Fibroblast of skin of left quadriceps (primary cell): Measurements from ENCODE around the gene PSMB4.
"Not testable (repeated sequence)": the region's sequence is repeated elsewhere in the genome, so short reads cannot be mapped to it uniquely, and the experiment has no call there.

Experiments used
- DNase-seq, 2 experiments: peaks; one replicate each; pipeline ENCODE4 v3.0.0-alpha.2; 2013; ENCODE audit warnings: low read depth in 2 of 2

Gene PSMB4

GRCh38 chr1:151390221-151391078 is 8.9 kb upstream of the PSMB4 start:
- not testable (repeated sequence) for DNase-seq

DNA sequence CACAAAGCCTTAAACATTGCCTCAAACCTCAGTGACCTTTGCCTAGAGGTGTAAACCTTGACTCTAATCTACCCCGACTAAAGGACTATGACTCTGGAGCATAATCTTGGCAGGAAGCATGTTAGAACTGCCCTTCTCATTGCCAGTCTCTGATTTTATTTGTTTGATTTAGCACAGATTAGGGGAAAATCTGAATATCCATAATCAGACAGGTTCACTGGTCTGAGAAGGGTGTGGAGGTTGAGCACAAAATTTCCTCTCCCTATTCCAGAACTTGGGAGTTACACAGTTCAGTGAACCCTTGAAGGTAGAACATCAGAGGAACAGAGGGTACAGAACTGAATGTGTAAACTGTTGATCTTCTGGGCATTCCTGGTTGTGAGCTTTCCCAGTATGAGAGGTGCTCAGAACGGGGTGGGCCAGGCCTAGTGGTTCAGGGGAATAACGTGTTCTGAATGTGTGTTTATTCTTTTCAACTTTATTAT is 8.3 kb upstream of the PSMB4 start:
- DNase-seq, result no peak

GRCh38 chr1:151393583-151393982 is 5.8 kb upstream of the PSMB4 start:
- DNase-seq, result no peak

DNA sequence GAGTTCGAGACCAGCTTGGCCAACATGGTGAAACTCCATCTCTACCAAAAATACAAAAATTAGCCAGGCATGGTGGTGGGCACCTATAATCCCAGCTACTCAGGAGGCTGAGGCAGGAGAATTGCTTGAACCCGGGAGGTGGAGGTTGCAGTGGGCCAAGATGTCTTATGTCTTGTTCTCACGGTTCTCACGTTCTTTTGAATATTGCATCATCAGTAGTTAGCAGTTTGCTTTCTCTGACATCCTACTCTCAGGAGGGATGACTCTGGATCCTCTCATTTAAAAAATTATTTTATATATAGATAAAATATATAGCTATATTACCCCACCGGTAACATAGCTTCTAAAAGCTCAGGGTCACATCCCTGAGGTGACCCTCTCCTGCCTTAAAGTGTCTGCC is 3.1 kb upstream of the PSMB4 start:
- DNase-seq, result not testable (repeated sequence)

DNA sequence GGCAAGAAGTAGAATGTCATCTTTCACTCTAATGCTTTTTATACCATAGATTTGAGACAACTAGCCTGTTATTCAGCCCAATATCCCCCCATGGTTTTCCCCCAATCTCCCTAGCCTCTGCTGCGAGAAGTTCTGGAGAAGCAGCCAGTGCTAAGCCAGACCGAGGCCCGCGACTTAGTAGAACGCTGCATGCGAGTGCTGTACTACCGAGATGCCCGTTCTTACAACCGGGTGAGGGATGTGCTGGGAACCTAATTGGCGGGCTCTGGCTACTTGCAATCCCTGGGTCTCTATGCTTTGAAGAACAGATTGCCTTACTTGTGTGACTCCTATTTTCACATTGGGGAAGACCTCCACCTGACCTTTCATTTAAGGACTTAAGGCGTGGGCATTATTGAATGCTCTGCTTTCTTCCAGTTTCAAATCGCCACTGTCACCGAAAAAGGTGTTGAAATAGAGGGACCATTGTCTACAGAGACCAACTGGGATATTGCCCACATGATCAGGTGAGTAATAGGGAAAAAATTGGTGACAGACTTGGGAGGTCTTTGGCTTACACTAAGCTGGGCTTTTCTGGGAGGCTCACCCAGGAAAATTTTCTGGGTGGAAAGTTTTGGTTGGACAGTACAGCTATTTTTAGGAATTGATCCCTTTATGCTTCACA is 1.9 kb downstream of the PSMB4 start:
- no peak for DNase-seq

- no peak for DNase-seq
These were observed 2.5 kb downstream of the PSMB4 start for GRCh38 chr1:151401860-151402259.

DNA sequence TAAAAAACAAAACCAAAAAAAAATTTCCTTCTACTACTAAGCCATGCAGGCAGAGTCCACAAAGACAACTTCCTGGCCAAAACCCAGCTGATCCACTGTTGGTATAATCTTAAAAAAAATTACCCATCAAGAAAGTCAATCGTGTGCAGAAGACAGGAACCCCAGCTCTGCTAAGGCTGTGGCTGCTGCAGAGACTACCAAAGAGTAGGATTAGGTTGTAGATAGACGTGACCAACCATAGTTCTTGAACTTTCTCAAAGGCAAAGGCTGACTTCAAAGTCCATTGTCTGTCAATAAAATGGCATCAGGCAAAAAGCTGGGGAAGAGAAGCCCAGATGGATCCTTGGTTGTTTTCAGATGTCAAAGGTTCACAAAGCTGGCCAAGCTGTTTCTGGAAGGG is 3.4 kb downstream of the PSMB4 start:
- DNase-seq, result no peak

- no peak for DNase-seq
These were observed 4.2 kb downstream of the PSMB4 start for GRCh38 chr1:151403612-151404011.

DNA sequence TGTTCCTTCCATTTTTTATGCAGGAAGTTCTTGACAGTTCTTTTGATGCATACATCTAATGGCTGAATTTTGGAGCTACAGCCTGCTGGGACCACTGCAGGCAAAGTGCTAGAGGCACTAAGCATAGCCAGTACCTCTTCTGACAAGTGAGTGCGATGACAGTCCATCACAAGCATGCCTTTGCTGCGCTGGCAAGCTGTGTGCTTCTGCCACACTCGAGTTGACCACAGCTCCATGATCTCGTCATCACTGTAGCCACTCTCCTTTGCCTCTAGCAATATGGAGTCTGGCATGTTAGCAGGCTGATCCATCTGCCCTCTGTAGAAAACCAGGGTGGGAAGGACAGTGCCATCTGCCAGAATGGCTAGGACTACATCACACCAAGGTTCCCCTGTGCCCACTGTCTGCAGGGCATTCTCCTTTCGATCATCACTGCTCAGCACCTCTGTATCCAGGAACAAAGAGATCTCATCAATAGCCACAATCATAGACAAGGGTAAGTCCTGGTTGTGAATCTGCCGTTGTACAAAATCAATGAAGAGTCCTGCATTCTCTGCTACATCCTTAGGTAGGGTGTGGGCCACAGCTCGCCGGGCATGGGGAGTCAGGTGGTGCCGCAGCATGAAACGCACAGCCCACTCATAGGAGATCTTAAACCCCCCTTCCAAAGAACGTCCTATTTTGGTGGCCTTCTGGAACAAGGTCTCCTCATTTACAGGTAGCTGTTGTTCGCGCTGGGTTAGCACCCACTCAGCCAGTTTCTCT is 6.0 kb downstream of the PSMB4 start:
- no peak for DNase-seq

DNA sequence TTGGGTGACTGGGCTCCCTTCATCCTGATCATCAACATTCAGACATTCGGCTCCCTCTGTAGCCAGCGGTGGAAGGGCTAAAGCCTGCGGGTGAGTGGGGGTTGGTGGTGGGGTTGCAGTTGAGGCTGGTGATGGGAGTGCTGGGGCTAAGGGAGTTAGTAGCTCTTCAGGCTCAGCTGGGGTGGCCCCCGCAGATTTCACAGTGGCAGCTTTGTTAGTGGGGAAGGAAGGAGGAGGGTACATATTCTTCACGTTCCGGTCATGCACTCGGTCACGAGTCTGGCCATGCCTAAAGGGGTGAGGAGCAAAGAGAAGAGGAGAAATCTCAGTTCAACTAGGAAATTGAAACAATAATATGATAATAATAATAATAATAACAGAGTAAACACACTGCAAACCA is 6.8 kb downstream of the PSMB4 start:
- DNase-seq, result no peak

GRCh38 chr1:151407304-151407703 is 7.9 kb downstream of the PSMB4 start:
- DNase-seq, result no peak

DNA sequence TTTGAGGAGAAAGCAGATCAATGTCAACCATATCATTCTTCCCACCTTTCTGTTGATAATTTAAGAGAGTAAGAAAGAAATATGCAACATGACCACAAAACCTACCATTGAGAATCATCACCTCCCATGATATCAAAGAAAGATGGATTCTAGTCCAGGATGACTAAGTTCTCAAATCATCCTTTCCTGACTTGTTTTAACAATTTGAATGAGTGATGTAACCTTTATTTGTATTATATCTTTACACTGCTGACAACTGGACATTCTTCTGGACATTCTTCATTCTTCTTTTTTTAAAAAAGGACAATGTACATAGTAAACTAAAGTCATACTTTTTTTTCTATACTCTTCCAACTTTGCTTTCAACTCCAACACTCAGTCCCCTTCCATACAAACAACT is 9.5 kb downstream of the PSMB4 start:
- peak; percentile 8 to 9 for DNase-seq

DNA sequence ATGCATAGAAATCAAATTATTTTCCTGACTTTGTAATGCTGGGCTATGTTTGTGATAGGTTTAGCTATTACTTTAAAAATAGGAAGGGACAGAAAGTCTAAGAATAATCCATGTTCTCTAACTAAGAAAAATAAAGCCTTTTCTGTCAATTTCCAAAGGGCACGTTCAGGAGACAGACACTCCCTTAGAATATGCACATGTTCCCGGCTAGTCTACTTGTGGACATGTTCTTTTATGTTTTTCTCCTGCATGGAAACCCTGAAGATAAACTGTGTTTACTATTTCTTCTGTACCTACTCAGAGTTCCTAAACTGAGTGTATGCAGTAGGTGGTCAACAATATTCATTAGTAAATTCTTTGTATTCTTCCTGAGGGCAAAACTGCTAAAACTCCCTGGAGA is 12.5 kb downstream of the PSMB4 start:
- DNase-seq, result no peak

GRCh38 chr1:151416231-151416630 is 16.9 kb downstream of the PSMB4 start:
- DNase-seq, result peak; percentile 20 to 35

GRCh38 chr1:151418081-151418480 is 18.7 kb downstream of the PSMB4 start:
- DNase-seq, result no peak

GRCh38 chr1:151419819-151420218 is 20.4 kb downstream of the PSMB4 start:
- DNase-seq, result no peak

DNA sequence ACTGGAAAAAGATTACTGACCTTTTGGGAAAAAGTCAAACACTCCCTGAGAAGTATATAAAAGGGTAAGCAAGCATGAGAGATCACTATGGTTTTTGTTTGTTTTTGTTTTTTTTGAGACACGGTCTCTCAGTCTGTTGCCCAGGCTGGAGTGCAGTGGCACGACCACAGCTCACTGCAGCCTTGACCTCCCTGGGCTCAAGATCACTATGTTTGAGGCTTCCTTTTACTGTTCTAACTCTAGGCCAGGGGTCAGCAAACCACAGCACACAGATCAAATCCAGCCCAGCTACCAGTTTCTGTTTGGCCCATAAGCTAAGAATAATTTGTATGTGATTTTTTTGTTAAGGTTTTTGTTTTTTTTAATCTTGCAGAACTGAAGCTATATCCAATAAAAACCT is 25.7 kb downstream of the PSMB4 start:
- no peak for DNase-seq

- no peak for DNase-seq
These were observed 28.7 kb downstream of the PSMB4 start for GRCh38 chr1:151428068-151428467.

- not testable (repeated sequence) for DNase-seq
These were observed 34.5 kb downstream of the PSMB4 start for GRCh38 chr1:151433827-151434226.

GRCh38 chr1:151435174-151435573 is 35.8 kb downstream of the PSMB4 start:
- DNase-seq, result no peak

GRCh38 chr1:151436985-151437384 is 37.6 kb downstream of the PSMB4 start:
- DNase-seq, result no peak

GRCh38 chr1:151437396-151437795 is 38.0 kb downstream of the PSMB4 start:
- not testable (repeated sequence) for DNase-seq
